ENCODE measurements around the gene CRYZ. TPM values are rescaled to one million over a fixed set of nuclear protein-coding genes. Genes with fewer than 3 reads are reported as not detected.

Gene CRYZ
- total and polyA plus RNA-seq, 2 of the 8 experiments (the other 6 are each of a cell fraction or from before 2014, with no cell fraction given) = 20.5 to 43.8 TPM

GRCh38 chr1:74737333-74737732 lies 4.5 kb upstream of the CRYZ start (continued):
- TF ChIP-seq CHD1 (IDR thresholded peaks at IDR 0.05; ENCODE audit: low read depth, low read length) (no peak), SRF (IDR thresholded peaks at IDR 0.05; ENCODE audit: low read depth, low read length) (no peak), BCL11A (IDR thresholded peaks at IDR 0.05; ENCODE audit: low read depth in 2 of 2, low read length in 2 of 2) (no peak), NRF1 (IDR thresholded peaks at IDR 0.05; ENCODE audit: low read depth, low read length) (no peak), SP1 (IDR thresholded peaks at IDR 0.05; ENCODE audit: low read depth, low read length) (no peak), SAP30 (IDR thresholded peaks at IDR 0.05; ENCODE audit: insufficient read depth, insufficient replicate concordance, low read length) (no peak)
